Left ventricle myocardium superior (tissue), 1 donor: Measurements from ENCODE around the gene NR2C1. TPM values are rescaled to one million over a fixed set of nuclear protein-coding genes. Genes with fewer than 3 reads are reported as not detected.
"Not testable (repeated sequence)": the region's sequence is repeated elsewhere in the genome, so short reads cannot be mapped to it uniquely, and the experiment has no call there.

Source experiments
- ATAC-seq: fragments of 200-7000 bp; cut with Tn5 transposase; one replicate; pipeline ENCODE4 v1.9.1; 2020; ENCODE audit warnings: mild to moderate bottlenecking, moderate library complexity
- DNase-seq: peaks from one replicate; pipeline ENCODE4 v3.0.0-alpha.2; 2020
- intact Hi-C: fragments of 100-400 bp; cut with micrococcal nuclease; formaldehyde crosslinking; loops from one replicate; pipeline ENCODE4 v1.11.0; 2022
- total RNA-seq: library from RNA; stranded (reverse); fragmentation: NEBNext Ultra II Directional; extraction: Animal tissue kit (Norgen Biotek cat#: 25700); gene quantifications from one replicate; pipeline ENCODE4 v1.2.1, GENCODE V29; 2021
- donor health status: DM: no; HTN: yes; CAD: no; lungs with severe emphysema.

NR2C1 gene
- total RNA-seq, 1 donor from 2014 or later = 36.8 TPM

GRCh38 chr12:95017482-95017881, 55.9 kb downstream of the NR2C1 start:
- ATAC-seq (no peak), DNase-seq (no peak)
- intact Hi-C loops = no loop called here

GRCh38 chr12:95016120-95016519, 57.3 kb downstream of the NR2C1 start:
- no peak for DNase-seq
- intact Hi-C loops = no loop called here
- no peak for ATAC-seq

GRCh38 chr12:95014554-95014953, 58.9 kb downstream of the NR2C1 start:
- intact Hi-C loops = no loop called here
- no peak for DNase-seq
- no peak for ATAC-seq

GRCh38 chr12:95006206-95006605, 67.2 kb downstream of the NR2C1 start:
- intact Hi-C loops = no loop called here
- DNase-seq = no peak
- no peak for ATAC-seq

- intact Hi-C loops = no loop called here
- DNase-seq (no peak), ATAC-seq (no peak)
Measured at GRCh38 chr12:95004610-95005009, 68.8 kb downstream of the NR2C1 start.

GRCh38 chr12:95003921-95004272, 69.5 kb downstream of the NR2C1 start:
- ATAC-seq (peak; percentile 18), DNase-seq (peak; percentile 33)
- intact Hi-C loops = no loop called here

GRCh38 chr12:95003213-95003920, 70.1 kb downstream of the NR2C1 start, which contains the start of gene NDUFA12:
TSS of gene NDUFA12 (minus strand) at chr12:95003697. CDS start at chr12:95003680, 17 bp downstream.
- intact Hi-C loops = no loop called here
- peak; percentile 100 for ATAC-seq
- peak; percentile 97 for DNase-seq

GRCh38 chr12:95002754-95003153, 70.7 kb downstream of the NR2C1 start:
- ATAC-seq = no peak
- DNase-seq = no peak

GRCh38 chr12:94998326-94998725, 75.1 kb downstream of the NR2C1 start:
- ATAC-seq = no peak
- intact Hi-C loops = no loop called here

More at GRCh38 chr12:95002754-95003153, 70.7 kb downstream of the NR2C1 start:
- intact Hi-C loops = no loop called here

GRCh38 chr12:94997726-94998125, 75.7 kb downstream of the NR2C1 start:
- ATAC-seq = no peak

More at GRCh38 chr12:94998326-94998725, 75.1 kb downstream of the NR2C1 start:
- no peak for DNase-seq

GRCh38 chr12:94997061-94997460, 76.4 kb downstream of the NR2C1 start:
- ATAC-seq = no peak
- intact Hi-C loops = no loop called here
- no peak for DNase-seq

More at GRCh38 chr12:94997726-94998125, 75.7 kb downstream of the NR2C1 start:
- intact Hi-C loops = no loop called here
- DNase-seq = no peak

- intact Hi-C loops = no loop called here
- ATAC-seq (peak; percentile 23), DNase-seq (no peak)
Measured at GRCh38 chr12:94994312-94994711, 79.1 kb downstream of the NR2C1 start.

- DNase-seq, ATAC-seq, intact Hi-C loops: not testable (repeated sequence)
Measured at GRCh38 chr12:94993855-94994254, 79.6 kb downstream of the NR2C1 start.

GRCh38 chr12:94990222-94990621, 83.2 kb downstream of the NR2C1 start:
- no peak for ATAC-seq
- intact Hi-C loops = no loop called here
- DNase-seq = no peak

GRCh38 chr12:94988471-94988870, 84.9 kb downstream of the NR2C1 start:
- intact Hi-C loops = no loop called here
- DNase-seq (no peak), ATAC-seq (no peak)

GRCh38 chr12:94987801-94988200, 85.6 kb downstream of the NR2C1 start:
- ATAC-seq (no peak), DNase-seq (no peak)
- intact Hi-C loops = no loop called here

GRCh38 chr12:94987076-94987669, 86.2 kb downstream of the NR2C1 start:
- ATAC-seq = no peak
- intact Hi-C loops = no loop called here

GRCh38 chr12:94985099-94985498, 88.3 kb downstream of the NR2C1 start:
- DNase-seq, intact Hi-C loops, ATAC-seq: not testable (repeated sequence)

More at GRCh38 chr12:94987076-94987669, 86.2 kb downstream of the NR2C1 start:
- no peak for DNase-seq

- ATAC-seq = no peak
- DNase-seq = no peak
- intact Hi-C loops = no loop called here
Measured at GRCh38 chr12:94983321-94983720, 90.1 kb downstream of the NR2C1 start.

- intact Hi-C loops = no loop called here
- ATAC-seq (no peak), DNase-seq (no peak)
Measured at GRCh38 chr12:94982456-94982855, 91.0 kb downstream of the NR2C1 start.

- no peak for ATAC-seq
- no peak for DNase-seq
- intact Hi-C loops = no loop called here
Measured at GRCh38 chr12:94980577-94980976, 92.8 kb downstream of the NR2C1 start.
